ENCODE data around the gene TMEM229A.
A peak's percentile ranks its signal among the peaks of the same experiment; 100 is the strongest.

The TMEM229A gene

DNA sequence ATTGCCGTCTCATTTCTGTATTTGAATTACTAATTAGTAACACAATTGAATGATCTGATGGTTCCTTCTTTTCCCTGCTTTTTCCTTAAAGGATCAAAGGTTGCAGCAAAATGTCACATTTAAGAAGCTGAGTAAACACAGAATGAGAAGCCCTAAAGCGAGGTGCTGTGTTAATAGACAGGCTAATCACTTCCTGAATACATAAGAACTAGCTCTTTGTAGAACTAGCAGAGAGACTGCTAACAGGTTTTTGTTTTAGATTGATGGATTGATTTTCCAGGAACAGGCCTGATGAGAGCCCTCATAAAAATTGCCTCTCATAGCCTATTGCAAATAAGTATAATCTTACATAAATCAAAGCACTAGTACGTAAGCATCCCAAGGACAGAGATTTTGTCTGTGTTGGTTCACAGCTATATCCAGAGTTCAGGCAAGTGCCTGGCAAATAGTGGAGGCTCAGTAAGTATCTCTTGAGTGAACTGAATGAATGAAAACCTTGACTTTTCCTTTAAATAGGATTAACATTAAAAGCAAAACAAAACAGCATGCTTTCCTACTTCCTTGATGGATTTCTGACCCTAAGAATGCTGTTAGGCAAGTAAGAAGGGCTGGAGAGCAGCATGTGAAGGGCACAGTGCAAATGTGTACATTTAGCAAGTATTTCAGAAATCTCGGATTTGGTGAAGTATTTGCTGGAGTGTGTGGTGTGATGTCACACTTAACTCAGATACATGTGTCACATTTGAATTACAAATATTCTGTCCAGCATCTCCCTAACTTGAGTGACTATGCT, 3.3 kb downstream of the TMEM229A start:
- Histone ChIP-seq H3K4me3 (ENCODE audit: low read depth, low read length) (no peak overlapping the region), H3K9me3 (ENCODE audit: control insufficient read depth, insufficient read depth, low read depth, low read length) (no peaks in the 10 kb centered on the region), H3K27ac (ENCODE audit: extremely low read depth, low read depth, low read length) (no peak overlapping the region), H3K36me3 (ENCODE audit: control insufficient read depth in 2 of 2, insufficient read depth in 1 of 2, low read length in 2 of 2) (no peaks in the 10 kb centered on the region), H3K4me1 (ENCODE audit: control insufficient read depth, insufficient read depth, low read length) (peaks cover 5% of the 10 kb centered on the region)
- TF ChIP-seq, protein P1, sequence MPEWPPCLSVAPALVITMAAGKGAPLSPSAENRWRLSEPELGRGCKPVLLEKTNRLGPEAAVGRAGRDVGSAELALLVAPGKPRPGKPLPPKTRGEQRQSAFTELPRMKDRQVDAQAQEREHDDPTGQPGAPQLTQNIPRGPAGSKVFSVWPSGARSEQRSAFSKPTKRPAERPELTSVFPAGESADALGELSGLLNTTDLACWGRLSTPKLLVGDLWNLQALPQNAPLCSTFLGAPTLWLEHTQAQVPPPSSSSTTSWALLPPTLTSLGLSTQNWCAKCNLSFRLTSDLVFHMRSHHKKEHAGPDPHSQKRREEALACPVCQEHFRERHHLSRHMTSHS (tag by site-specific recombination; IDR thresholded peaks at IDR 0.05): no peak
- 0 out of 2 replicates have a peak, but pooled peaks have one; percentile 7 for TF ChIP-seq FEZF1 (tag by site-specific recombination; IDR thresholded peaks at IDR 0.05)
- TF ChIP-seq GFI1B (tag by site-specific recombination; IDR thresholded peaks at IDR 0.05): 0 out of 2 replicates have a peak, but pooled peaks have one; percentile 24
- ChIA-PET CTCF (no interaction called here), POLR2A (no interaction called here)

DNA sequence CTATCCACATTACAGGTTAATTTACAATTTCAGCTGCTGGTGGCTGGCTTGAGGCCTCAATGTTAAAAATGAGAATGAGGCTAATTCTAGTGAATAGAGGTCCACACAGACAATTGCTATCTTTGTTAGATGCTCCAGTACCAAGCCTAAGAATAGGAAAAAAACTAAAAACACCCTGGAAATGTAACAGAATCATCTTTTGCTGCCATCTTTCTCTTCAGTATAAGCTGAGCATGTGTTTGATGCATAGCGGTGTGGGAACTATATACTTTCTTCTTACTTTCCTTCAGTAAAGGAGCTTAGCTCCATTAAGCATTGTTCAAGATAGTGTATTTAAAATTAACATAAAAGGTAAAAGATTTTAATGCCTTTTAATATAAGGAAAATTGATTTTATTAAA, 5.6 kb downstream of the TMEM229A start:
- no peak for TF ChIP-seq ZNF221 (tag by site-specific recombination; IDR thresholded peaks at IDR 0.05; ENCODE audit: borderline replicate concordance)
- no peak for TF ChIP-seq ZBTB20 (tag by site-specific recombination; IDR thresholded peaks at IDR 0.05)
- TF ChIP-seq ZNF184 (tag by site-specific recombination; IDR thresholded peaks at IDR 0.05): no peak
- no peak for TF ChIP-seq ZNF133 (tag by site-specific recombination; IDR thresholded peaks at IDR 0.05)
- TF ChIP-seq ZNF510 (tag by site-specific recombination; IDR thresholded peaks at IDR 0.05; ENCODE audit: insufficient replicate concordance): no peak
- no peak for TF ChIP-seq GLIS1 (tag by site-specific recombination; IDR thresholded peaks at IDR 0.05)
- TF ChIP-seq, protein P2, sequence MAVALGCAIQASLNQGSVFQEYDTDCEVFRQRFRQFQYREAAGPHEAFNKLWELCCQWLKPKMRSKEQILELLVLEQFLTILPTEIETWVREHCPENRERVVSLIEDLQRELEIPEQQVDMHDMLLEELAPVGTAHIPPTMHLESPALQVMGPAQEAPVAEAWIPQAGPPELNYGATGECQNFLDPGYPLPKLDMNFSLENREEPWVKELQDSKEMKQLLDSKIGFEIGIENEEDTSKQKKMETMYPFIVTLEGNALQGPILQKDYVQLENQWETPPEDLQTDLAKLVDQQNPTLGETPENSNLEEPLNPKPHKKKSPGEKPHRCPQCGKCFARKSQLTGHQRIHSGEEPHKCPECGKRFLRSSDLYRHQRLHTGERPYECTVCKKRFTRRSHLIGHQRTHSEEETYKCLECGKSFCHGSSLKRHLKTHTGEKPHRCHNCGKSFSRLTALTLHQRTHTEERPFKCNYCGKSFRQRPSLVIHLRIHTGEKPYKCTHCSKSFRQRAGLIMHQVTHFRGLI (tag by site-specific recombination; IDR thresholded peaks at IDR 0.05): no peak
- TF ChIP-seq KLF16 (tag by site-specific recombination; IDR thresholded peaks at IDR 0.05): no peak
- TF ChIP-seq ZNF311 (tag by site-specific recombination; IDR thresholded peaks at IDR 0.05; ENCODE audit: borderline replicate concordance): no peak
- no peak for TF ChIP-seq KLF8 (tag by site-specific recombination; IDR thresholded peaks at IDR 0.05)
- no peak for TF ChIP-seq ZNF830 (tag by site-specific recombination; IDR thresholded peaks at IDR 0.05; ENCODE audit: low read depth)
- TF ChIP-seq MEIS1 (CRISPR knock-in tag; IDR thresholded peaks at IDR 0.05; ENCODE audit: borderline replicate concordance): no peak
- no peak for TF ChIP-seq ZNF423 (tag by site-specific recombination; IDR thresholded peaks at IDR 0.05)
- no peak for TF ChIP-seq ZNF23 (tag by site-specific recombination; IDR thresholded peaks at IDR 0.05; ENCODE audit: borderline replicate concordance)
- no peak for TF ChIP-seq YY1 (tag by site-specific recombination; IDR thresholded peaks at IDR 0.05)
- no peak for TF ChIP-seq HOXD13 (CRISPR knock-in tag; IDR thresholded peaks at IDR 0.05; ENCODE audit: borderline replicate concordance)
- TF ChIP-seq ZNF302 (tag by site-specific recombination; IDR thresholded peaks at IDR 0.05; ENCODE audit: low read depth): no peak
- no peak for TF ChIP-seq KLF1 (tag by site-specific recombination; IDR thresholded peaks at IDR 0.05)
- TF ChIP-seq TCF7L2 (IDR thresholded peaks at IDR 0.05; ENCODE audit: borderline replicate concordance, low read depth, low read length): no peak
- TF ChIP-seq, protein P3, sequence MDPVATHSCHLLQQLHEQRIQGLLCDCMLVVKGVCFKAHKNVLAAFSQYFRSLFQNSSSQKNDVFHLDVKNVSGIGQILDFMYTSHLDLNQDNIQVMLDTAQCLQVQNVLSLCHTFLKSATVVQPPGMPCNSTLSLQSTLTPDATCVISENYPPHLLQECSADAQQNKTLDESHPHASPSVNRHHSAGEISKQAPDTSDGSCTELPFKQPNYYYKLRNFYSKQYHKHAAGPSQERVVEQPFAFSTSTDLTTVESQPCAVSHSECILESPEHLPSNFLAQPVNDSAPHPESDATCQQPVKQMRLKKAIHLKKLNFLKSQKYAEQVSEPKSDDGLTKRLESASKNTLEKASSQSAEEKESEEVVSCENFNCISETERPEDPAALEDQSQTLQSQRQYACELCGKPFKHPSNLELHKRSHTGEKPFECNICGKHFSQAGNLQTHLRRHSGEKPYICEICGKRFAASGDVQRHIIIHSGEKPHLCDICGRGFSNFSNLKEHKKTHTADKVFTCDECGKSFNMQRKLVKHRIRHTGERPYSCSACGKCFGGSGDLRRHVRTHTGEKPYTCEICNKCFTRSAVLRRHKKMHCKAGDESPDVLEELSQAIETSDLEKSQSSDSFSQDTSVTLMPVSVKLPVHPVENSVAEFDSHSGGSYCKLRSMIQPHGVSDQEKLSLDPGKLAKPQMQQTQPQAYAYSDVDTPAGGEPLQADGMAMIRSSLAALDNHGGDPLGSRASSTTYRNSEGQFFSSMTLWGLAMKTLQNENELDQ (tag by site-specific recombination; IDR thresholded peaks at IDR 0.05; ENCODE audit: low read depth): no peak
- CTCF ChIA-PET: no interaction called here
- H3K4me1 ChIP-seq (ENCODE audit: control insufficient read depth, insufficient read depth, low read length): peaks cover 5% of the 10 kb centered on the region
- POLR2A ChIA-PET: no interaction called here
- no peak overlapping the region for H3K4me3 ChIP-seq (ENCODE audit: low read depth, low read length)
- H3K27ac ChIP-seq (ENCODE audit: extremely low read depth, low read depth, low read length): no peak overlapping the region
- no peaks in the 10 kb centered on the region for H3K9me3 ChIP-seq (ENCODE audit: control insufficient read depth, insufficient read depth, low read depth, low read length)
- H3K36me3 ChIP-seq (ENCODE audit: control insufficient read depth in 2 of 2, insufficient read depth in 1 of 2, low read length in 2 of 2): no peaks in the 10 kb centered on the region
